Medulla oblongata (tissue), 1 donor: ENCODE measurements around the gene GJA3.
"Not testable (repeated sequence)": the region's sequence is repeated elsewhere in the genome, so short reads cannot be mapped to it uniquely, and the experiment has no call there.

ENCODE experiments used
- DNase-seq: peaks from one replicate; pipeline ENCODE4 v3.0.0-alpha.2; 2015; ENCODE audit errors: extremely low spot score

GJA3 gene

GRCh38 chr13:20182231-20182846, 21.5 kb upstream of the GJA3 start:
- peak; percentile 85 for DNase-seq

DNA sequence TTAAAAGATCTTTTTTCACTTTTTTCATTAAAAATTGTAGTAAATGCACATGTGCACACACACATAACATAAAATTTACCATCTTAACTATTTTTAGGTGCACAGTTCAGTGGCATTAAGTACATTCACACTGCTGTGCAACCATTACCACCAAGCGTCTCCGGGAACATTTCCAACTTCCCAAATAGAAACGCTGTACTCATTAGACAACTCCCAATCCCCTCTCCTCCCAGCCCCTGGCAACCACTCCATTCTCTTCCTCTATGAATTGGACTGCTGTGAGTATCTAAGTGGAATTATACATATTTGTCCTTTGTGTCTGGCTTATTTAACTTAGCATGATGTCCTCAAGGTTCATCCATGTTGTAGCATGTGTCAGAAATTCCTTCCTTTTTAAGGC, 20.3 kb upstream of the GJA3 start:
- DNase-seq = no peak

DNA sequence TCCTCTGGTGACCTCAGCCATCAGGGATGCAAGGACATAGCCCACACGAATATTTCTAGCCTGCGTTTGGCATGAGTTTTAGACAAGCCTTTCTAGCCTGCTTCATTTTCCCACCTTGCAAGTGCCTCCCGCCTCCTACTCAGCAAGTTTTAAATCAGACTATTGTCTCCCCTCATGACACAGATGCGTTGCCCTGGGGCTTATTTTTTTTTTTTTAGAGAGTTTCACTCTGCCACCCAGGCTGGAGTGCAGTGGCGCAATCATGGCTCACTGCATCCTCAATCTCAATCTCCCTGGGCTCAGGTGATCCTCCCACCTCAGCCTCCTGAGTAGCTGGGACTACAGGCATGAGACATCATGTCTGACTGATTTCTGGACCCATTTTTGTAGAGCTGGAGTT, 17.3 kb upstream of the GJA3 start:
- DNase-seq = no peak

GRCh38 chr13:20177049-20177831, 16.4 kb upstream of the GJA3 start:
- DNase-seq = no peak

DNA sequence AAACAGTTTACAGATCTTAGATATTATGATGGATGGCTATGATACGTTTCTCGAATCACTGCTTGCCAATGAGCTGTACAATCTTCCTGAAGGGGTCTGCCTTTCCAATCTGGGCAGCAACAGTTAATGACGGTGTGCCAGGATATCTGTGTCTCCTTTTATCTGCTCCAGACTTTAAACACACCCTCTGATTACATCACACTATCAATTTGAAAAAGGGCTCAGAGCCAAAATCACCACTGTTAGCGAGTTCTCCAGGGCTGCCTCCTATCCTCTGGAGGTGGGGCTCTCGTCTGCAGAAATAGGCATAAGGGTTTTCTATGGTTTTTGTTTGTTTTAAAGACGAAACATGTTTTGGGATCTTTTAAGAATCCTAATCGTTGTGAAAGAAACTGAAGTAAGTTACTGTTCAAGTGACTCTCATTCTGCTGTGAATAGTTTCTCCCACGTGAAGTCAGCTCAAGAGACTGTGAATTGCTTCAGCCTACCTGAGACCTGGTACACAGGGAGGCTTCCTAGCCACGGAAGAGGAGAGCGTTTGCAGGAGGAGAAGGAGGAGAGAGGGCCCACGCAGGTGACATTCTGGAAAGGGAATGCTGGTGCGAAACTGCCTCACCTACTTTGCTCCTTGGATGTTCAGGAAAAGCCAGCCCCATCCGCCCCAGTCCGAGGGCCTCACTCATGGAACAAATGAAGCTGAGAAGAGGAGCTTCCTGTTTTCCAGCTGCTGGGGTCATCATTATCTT, 15.2 kb upstream of the GJA3 start:
- DNase-seq = no peak

GRCh38 chr13:20175406-20175794, 14.5 kb upstream of the GJA3 start:
- DNase-seq = no peak

DNA sequence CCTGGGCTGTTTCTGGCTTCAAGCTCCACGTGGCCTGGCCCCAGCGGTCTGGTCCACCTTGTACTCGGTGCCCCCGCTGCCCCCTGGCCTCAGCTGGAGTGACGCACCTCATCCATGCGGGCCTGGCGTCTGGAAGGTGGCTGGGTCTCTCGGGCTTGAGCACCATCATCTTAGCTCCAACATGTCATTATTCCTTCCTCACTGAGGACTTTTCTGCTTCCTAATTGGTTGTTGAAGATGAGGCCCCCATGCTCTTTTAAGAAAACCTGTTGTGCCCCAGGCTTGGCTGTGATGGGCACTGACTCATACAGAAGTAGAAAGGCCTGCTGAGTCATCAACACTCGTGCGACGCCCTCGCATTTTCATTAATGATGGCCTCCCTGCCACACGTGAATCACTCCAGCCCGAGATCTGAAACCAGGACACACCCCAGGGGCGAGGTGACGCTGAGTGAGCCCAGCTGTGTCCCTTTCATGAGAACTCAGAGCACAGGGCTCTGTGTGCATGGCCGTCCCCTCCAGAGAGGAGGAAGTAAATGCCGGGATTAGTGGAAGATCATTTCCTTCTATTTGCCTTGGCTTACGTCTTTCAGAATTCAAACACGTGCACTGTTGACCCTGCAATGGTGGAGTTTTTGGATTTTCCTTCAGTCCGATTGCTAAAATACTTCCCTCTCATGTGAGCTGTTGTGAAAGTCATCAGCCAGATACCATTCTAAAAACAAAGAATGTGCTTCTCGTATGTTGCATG, 14.0 kb upstream of the GJA3 start:
- no peak for DNase-seq

- DNase-seq = no peak
These were observed 12.4 kb upstream of the GJA3 start for GRCh38 chr13:20173116-20173746.

DNA sequence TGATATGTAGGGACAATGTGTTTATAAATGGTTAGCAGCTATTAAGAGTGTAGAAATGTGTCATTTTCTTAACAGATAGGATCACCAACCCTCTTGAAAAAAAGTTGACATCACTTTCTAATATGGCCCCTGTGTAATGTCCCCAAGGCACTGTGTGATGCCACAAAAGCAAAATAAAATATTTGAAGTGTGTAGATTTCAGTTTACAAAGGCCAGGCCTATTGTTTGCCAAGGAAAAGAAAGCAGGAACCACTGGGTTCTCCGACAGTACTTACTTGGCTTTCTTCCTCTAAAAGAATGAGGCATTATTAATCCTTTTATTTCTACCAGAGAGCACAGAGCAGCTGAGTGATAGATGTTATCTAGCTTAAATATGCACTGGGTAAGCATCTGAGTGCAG, 10.5 kb upstream of the GJA3 start:
- no peak for DNase-seq

DNA sequence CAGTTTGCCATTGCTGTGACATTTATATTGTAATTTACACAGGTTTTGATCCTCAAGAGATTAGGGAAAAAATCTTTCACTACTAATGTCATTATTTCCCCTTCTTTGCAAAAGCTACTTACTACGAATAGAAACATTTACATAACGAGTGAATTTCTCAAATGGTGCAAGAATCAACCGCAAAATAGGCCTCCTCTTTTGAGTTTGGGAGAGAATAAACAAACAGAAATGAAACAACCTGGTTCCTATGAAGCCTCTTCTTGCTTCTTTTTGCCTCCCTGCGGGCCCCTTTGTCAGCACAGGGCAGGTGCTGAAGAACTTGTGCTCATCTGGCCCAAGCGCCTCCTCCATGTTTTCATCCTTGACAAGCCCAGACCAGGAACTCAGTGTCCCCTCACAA, 10.1 kb upstream of the GJA3 start:
- DNase-seq = no peak

DNA sequence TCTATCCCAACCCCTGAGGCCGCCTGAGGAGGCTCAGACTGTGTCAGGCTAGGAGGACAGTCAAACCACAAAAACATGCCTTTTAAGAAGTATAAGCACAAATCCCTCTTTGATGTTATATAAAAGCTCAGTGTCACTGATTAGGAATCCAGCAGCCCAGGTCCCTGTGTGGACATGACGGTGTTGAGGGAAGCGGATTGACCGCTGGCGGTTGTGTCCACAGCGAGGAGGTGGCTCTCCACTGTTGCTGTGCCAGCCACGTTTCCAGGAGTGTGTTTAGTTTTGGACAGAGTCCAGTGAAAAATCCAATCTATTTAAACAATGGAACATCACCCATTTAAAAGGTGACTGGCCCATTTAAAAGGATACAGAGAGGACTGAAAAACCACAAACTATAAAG, 7.5 kb upstream of the GJA3 start:
- DNase-seq = no peak

DNA sequence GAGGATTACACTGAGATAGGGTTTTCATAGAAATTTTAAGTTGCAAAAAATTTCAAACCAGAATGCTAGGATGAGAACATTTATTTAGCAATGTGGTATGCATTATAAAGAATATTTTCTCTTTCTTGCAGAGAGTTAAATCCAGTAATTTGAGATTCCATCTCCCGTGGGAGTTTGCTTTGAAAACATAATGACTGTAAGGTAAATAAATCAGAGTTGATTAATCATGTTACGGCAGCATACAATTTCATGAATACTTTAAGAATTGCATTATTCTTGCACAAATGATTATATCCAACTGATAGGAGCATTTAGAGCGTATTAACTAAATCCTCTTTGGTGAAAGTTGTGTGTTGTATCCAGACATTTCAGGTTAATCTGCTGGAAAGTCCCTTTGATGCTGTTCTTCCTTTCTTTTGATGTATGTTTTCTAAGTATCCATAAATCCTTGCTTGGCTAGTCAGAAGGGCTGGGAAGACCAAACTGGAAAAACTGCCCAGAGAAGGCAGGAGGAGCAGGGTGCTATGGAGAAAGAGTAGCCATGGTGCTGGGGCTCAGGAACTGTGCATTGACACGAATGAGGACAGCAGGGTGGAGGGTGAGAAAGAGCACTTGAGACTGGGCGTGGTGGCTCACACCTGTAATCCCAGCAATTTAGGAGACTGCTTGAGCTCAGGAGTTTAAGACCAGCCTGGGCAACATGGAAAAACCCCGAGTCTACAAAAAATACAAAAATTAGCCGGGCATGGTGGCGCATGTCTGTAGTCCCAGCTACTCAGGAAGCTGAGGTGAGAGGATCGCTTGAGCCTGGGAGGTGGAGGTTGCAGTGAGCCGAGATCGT, 4.8 kb upstream of the GJA3 start:
- no peak for DNase-seq

DNA sequence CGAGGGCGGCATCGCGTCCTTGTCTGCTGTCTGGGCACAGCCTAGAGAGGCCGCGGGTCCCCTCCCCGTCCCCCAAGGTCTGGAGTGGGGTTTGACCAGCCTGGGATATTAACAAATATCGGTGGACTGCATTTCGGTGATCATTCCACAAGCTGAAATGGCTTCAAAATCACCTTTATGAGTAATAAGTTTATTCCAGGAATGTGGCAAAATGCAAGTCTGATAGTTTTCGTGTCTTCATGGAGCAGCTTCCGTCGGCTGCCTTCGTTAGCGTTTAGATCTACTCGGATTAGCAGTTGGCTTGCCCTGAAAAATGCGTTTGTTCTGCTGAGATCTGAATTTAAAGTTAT, 1.1 kb upstream of the GJA3 start:
- DNase-seq = no peak

DNA sequence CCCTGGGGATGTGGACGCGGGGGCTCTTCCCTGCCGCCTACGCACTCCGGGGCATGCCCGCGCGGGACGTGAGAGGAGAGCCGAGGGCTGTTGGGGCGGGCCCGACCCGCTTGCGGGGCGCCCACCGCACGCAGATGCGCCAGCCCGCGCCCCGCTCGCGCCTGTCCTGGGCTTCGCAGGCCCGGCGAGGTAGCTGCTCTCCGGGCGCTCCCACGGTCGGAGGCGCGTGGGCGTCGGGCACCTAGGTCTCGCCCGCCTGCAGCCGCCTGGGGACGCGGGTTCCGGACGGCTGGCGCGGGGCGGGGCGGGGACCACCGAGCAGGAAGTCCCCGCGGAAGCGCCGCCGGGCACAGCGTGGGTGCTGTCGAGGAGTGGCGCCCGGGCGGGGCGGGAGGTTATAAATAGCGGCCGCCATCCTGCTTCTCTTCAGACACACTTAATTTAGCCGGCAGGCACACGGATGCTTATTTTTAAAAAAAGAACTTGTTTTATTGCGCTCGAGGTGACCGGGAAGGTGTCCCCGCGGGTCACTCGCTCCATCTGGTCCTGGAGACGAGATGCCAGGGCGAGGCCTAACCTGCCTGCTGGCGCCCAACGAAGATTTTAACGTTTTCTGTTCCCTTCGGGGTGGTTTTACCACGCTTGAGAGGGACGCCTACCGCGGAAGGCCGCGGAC, 561 bp upstream of the GJA3 start:
- no peak for DNase-seq

DNA sequence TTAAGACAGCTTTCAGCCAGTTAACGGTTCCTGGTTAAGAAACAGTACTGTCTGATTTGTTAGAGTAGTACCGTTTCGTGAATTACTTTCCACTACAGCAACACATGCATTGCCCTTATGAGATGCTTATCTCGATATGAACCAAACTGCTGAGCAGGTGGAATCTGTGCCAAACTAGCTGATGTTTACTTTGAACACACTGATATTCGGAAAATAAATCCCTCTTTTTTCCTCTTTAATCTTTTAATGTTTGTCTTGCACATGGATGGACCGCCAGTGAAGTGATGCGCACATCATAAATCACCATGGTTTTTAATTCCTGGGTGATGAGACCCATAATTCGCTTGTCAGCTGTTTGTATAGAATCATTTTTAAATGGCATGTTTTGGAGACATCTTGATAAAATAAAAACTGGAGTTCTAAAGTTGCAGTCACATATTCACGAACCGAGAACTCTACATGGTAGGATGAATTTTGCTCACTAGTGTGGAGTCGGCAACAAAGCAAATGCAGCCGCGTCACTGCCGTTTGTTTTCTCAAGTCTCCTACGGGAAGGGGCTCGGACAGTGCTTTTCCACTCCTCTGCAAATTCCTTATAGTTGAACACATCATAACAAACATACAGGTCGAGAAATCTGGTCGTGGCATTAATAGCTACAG, 1.1 kb downstream of the GJA3 start:
- DNase-seq = no peak

GRCh38 chr13:20157151-20157796, 3.6 kb downstream of the GJA3 start:
- no peak for DNase-seq

GRCh38 chr13:20156702-20157101, 4.2 kb downstream of the GJA3 start:
- no peak for DNase-seq

DNA sequence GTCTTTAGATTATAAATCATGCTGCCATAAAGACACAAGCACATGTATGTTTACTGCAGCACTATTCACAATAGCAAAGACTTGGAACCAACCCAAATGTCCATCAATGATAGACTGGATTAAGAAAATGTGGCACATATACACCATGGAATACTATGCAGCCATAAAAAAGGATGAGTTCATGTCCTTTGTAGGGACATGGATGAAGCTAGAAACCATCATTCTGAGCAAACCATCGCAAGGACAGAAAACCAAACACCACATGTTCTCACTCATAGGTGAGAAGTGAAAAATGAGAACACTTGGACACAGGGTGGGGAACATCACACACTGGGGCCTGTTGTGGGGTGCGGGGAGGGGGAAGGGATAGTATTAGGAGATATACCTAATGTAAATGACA, 7.6 kb downstream of the GJA3 start:
- DNase-seq = not testable (repeated sequence)

GRCh38 chr13:20151612-20152011, 9.2 kb downstream of the GJA3 start:
- no peak for DNase-seq
